Activated T-helper 1 cell treated with Interleukin-2 at 50 U/mL for 16 hours (primary cell): Measurements from ENCODE around the gene LIPC.

Experiments used
- DNase-seq: peaks from one replicate; pipeline ENCODE4 v3.0.0-alpha.2; 2020; ENCODE audit warnings: low read depth

LIPC gene

DNA sequence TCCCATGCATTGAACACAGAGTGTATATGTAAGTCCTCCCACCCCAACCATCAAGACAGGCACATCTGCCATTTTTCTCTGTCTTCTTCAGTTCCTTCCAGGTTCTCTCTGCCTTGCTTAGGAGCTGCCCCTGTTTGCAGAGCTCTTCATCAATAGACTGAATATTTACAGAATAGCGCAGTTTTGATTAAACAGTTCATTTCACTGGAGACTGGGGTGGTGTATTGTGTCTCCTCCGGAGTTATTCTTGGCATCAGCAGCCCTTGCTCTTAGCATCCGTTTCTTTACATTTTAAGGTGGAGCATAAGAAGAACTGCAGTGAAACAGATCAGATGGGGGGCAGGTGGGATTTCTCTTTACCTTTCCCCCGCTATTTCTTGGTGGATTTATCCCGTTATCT lies 87.7 kb downstream of the LIPC start:
- DNase-seq = no peak

DNA sequence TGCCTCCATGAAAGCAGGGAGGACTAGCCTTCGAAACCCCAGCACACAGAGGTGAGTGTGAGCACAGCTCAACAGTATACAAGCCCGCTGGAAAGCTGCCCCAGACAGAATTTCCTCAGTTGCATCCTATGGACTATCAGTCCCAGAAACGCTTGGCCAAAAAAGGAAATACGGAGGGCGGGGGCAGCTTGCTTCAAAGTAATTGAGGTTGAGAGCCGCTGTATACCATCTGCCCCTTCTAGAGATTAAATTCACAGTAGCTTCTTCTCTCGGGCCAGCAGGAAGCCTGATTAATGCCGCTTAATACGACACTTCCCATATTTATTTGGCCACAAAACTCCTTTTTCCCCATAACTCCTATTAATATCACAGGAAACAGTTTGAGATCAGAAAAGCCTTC lies 88.7 kb downstream of the LIPC start:
- DNase-seq = no peak

DNA sequence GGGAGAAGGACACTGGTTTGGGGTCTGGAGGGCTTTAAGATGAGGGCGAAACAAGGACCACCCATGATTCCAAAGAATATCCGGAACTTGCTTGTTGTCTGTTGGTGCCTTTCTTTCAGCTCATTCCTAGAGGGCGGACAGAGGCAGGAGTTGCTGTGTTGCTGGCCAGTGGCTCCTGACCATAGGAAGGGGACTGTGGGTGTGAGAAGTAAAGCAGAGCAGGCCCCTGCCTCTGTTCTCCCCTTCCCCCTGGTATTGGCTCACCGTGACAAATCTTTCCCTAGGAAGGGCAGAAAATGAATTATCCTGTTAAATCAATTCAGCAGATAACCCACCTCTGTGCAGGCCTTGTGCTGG lies 89.1 kb downstream of the LIPC start:
- DNase-seq = no peak

DNA sequence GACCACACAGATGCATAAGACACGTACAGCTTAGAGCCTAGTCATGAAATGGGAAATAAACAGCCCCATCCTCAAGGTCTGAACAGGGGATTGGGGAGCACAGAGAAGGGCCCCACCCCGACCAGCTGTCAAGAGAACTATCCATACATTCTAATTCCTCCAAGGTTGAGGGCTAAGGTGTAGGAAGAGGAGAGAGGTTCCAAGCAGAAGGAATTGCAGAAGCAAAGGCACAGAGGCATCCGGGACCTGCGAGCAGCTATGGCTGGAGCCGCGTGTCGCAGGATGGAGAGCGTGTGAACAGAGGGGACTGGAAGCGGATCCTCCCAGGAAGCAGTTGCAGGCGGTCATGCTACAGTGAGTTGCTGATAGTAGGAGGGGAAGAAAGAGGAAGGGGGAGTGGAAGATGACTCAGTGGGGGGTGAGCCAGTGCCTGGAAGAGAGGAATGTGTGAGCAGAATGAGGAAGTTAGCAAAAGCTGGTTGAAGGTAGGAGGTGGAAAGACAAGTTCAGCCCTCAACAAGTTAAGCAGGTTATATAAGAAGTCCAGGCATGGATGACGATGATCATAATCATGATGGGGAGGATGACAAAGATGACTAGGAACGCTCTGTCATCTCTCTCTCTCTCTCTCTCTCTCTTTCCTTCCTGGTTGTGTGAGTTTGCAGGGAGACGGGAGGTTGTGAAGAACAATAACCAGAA lies 89.7 kb downstream of the LIPC start:
- no peak for DNase-seq

DNA sequence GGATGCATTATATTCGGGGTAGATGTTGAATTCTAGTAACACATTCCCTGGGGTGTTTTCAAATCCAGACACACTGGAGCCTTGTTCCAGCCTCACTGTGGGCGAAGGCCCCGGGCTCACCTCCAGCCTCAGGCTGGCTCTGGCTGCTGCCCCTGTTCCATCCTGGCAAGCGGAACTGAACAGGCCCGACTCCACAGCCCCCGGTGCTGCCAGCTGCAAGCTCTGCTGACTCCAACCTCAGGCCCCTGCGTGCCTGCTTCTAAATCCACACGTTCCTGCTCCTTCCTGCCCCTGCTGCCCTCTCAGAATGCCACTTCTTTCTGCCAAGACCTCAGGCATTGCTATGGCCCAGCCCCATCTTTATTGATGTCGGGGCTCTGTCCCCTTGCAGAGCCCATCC lies 90.6 kb downstream of the LIPC start:
- DNase-seq = no peak

DNA sequence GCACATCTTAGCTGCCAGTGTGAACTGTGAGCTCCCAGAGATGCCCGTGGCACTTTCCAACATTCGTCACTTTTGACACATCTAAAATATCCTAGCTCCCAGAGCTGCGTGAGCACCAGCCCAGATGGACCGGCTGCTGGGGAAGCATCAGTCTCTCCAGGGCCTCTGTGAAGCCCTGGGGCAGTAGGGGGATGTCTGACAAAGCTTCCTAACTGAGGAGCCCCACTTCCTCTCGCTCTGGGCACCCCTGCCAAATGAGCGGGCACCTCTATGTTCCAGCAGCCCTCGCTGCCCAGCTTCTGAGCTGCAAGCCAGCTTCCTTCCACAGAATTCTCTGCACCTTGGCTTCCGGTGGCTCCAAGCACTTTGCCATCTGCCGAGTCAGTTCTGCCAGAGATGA lies 91.1 kb downstream of the LIPC start:
- no peak for DNase-seq

DNA sequence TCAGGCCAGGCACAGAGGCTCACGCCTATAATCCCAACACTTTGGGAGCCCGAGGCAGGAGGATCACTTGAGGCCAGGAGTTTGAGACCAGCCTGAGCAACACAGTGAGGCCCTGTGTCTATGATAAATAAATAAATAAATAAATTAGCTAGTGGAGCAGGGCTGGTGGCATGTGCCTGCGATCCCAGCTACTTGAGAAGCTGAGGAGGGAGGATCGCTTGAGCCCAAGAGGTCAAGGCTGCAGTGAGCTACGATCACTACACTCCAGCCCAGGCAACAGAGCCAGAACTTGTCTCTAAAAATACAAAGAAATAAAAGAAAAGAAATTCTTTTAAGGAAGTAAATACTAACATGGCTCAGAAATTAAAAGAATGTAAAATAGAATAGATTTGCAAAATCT lies 91.8 kb downstream of the LIPC start:
- no peak for DNase-seq

DNA sequence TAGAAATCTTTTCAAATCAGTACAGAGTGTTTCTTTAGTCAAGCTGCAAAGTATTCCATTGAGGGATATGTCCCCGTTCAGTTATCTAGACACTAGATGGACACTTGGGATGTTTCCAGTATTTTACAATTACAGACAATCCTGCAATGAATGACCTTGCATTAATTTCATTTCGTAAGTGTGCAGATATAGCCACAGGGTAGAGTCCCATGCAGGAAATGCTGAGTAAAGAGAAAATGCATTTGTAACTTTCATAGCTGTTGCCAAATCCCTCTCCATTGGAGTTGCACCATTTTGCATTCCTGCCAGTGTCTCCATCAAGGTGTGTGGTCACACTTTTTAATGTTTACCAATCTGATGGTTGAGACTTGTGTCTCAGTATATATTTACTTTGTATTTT lies 92.5 kb downstream of the LIPC start:
- no peak for DNase-seq

DNA sequence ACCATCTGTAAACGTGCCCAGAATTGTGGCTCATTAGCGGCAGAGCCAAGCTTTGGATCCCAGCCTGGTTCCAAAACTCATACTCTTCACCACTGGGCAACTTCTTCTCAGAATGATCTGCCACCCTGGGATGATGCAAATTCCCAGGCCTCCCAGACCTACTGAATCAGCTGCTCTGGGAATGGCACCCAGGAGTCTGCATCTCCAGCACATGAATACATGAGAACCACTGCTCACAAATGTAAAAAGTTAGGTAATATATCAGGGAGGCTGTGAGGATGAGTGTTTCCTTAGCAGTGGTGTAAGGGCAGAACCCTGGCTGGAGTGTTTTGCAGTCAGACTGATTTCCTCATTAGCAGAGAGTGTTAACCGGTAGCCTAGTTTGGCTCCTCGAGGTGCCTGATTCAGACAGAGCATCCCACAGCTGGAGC lies 94.2 kb downstream of the LIPC start:
- DNase-seq = no peak

DNA sequence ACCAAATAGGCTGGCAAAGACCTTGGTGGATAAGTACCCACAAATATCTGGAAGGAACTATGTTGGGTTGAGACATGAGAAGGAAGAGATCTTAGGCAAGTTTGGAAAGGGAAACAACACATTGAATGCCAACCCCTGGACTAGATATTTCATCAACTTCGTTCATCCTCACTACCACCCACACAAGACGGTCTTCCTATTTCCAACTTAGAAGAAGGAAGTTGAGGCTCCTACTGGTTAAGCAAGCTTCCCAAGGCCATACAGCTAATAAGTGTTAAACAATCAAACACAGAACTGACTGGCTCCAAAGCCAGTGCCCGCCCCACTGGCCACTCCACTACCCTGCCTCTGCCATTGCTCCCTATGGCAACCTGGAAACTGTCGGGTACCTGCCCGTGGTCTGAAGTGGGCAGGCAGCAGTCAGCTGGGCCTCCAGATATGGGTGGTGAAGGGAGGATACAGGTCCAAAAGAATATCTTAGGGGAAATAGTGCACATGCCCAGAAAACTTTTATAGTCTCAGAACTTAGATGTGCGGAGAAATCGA lies 94.9 kb downstream of the LIPC start:
- no peak for DNase-seq

DNA sequence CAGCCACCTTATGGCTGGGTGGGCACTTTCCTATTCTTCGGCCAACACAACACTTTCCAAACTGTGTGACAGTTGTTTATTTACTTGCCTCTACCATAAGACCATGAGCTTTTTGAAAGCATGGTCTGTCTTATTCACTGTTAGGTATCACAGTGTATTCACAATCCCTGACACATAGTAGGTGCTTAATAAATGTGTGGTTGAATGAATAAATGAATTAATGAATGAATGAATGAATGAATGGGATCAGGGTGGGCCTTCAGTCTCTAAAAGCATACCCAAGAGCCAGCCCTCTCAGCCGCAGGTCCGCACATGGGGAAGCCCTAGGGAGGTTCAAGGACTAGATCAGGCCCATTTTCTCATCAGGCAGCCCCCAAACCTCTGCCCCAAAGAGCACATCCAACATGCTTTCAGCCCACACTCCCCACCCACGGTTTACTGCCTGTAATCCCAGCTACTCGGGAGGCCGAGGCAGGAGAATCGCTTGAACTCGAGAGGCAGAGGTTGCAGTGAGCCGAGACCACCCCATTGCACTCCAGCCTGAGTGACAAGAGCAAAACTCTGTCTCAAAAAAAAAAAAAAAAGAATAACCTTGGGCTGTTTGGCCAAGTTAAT lies 95.9 kb downstream of the LIPC start:
- DNase-seq = no peak

DNA sequence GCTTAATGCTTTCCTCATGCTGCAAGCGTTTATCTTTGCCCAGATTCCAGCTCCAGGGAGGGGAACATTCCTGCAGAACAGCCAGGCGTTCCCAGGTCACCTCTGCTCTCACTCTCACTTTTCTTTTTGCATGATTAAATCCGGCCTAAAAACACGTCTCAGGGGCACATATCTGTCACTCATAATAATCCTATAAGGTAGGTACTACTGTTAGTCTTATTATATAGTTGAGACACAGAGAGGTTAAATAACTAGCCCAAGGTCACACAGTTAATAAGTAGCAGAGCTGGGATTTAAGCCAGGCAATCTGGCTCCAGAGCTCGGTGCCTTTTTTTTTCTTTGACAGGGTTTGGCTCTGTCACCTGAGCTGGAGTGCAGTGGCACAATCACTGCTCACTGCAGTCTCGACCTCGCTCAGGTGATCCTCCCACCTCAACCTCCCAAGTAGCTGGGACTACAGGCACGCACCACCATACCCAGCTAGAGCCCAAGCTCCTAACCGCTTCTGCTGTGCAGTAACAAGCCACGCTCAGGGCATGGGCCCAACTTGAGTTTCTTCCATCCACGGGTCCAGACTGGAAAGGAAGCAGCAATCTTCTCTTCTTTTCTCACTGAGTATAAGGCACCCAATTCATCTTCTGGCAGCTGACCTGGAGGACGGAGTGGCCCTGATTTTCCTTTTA lies 96.5 kb downstream of the LIPC start:
- no peak for DNase-seq

DNA sequence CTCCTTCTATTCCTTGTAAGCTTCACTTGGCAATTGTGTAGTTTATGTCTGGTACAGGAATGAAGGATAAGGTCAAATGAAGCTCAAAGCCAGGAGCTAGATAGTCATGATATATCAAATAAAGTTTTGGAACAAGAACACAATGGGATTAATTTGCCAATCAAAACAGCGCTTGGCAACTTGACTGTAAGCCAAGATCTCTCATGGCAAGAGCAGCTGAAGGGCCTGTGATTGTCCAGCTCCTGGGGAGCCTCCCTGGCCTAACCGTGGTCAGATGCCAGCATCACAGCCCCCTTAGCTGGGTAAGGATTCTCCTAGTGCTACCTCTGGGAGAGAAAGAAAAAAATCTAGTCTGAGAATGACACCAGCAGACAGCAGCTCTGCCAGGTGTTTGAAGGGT lies 97.2 kb downstream of the LIPC start:
- DNase-seq = no peak

DNA sequence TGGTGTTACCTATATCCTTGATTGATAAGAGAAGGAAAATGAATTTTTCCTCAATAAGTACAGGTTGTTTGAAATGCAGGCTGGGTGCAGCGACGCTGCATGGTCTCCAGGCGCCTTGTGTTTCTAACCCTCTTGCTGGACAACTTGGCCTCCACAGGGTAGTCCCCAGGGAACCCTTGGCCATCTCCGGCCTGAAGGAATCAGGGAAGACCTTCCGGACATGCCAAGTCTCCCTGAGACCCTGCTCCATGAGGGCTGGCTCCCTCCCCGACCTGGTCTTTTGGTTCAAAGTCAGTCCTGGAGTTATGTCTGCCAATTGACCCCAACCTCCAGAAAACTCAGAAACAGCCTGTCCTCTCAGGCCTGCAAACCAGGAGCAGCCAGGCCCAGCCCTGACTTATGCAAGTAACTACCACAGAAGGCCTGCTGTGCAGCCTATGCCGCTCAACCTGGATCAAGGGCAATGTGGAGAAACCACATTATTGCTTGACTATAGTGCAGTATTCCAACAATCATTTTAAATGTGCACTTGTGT lies 98.3 kb downstream of the LIPC start:
- DNase-seq = no peak

DNA sequence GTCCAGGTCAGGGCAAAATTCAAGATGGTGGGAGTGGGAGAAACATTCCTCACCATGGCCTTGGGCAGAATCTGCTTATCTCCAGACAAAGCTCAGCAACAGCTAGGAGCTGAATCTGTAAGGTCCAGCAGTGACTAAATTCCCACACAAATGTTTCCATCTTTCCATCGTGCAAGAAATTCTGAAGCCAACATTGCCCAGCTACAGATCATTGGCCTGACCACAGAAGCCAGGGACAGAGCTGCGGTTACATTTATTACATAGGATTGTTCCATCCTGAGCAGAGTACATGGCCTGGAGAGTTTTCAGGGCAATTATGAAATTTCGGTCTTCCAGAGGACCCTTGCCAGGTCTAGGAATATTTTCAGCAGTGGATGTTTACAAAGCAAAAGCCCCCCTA lies 100.3 kb downstream of the LIPC start:
- DNase-seq = no peak

DNA sequence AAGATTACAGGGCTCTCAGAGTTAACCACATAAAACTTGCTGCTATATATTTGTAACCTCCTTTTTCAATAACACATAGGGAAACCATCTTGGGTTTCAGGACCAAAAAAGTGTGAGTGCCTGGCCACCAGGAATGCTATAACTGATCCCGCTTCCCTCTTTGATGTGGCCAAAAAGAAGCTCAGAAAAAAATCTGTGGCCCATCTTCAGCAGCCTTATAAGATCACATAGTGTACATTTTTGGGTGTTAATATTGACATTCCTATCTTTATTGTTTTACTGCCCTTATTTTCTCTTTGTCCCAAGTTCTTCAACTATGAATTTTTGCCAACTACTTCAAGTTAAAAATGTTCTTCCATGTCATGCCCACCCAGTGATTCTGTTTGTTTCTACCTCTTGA lies 102.8 kb downstream of the LIPC start:
- no peak for DNase-seq

DNA sequence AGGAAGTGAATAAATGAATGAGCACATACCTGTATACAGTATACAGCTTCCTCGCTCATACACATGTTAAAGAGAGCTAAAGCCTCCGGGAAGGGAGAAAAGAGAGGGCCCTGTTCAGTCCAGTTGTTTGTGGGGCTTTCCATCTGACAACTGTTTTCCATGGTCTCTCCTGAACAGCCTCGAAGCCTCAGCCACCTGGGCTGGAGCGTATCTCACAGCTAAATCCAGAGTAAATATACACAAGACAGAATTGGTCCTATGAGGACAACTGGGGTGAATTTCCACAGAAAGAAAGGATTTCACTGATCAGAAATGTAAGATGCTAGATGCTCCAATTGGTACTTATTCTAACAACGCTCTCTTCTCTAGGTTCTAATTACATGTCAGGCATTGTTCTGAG lies 103.5 kb downstream of the LIPC start:
- no peak for DNase-seq

DNA sequence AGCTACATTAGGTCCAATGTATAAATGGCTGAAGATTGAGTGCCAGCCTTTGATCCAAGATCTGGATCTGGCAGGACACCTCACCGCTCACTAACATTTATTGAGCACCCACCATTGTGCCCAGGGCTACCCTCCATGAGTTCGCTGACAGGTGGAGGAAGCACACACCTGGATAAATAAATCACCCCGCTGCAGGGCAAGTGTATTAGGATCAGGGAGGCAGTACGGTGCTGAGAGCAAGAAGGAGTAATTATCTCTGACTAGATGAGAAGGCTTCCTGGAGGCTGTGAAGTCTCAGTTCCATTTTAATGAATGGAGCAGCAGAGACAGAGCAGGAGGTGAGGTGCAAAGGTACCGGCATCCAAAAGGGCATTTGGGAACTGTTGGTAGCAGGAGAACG lies 104.1 kb downstream of the LIPC start:
- no peak for DNase-seq

DNA sequence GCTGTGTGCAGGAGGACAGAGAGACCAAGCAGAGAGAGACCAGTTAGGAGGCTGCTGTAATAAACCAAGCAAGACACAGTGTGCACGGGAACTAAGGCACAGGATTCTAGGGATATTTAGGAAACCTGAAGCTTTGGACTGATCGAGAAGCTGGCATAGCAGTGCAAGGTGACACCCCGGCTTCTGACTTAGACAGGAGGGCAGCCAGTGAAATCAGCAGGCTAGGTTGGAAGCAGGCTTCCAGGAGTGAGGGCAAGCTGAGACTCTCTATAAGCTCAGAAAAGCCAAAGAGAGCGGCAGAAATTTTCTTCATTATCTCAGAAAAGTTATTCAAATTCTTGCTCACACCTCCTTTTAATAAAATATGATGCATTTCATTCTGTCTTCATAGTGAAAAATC lies 104.6 kb downstream of the LIPC start:
- DNase-seq = no peak

DNA sequence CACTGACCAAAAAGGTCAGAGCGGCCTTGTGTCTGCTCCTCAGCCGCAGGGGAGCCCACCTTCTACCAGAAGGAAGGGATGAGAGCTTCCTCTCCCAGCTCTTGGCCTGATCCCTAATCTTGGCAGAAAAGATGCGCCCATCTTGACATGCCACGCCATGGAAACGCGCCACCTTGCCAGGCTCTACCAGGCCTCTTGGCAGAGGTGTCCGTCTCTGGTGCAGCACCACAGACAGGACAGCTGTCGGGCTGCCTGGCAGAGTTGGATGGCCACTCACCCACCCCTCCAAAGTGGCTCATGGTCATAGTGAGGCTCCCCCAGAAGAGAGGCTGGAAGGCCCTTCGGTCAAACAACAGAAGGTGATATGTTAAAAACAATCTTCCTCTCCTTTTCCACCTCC lies 105.2 kb downstream of the LIPC start:
- DNase-seq = no peak

DNA sequence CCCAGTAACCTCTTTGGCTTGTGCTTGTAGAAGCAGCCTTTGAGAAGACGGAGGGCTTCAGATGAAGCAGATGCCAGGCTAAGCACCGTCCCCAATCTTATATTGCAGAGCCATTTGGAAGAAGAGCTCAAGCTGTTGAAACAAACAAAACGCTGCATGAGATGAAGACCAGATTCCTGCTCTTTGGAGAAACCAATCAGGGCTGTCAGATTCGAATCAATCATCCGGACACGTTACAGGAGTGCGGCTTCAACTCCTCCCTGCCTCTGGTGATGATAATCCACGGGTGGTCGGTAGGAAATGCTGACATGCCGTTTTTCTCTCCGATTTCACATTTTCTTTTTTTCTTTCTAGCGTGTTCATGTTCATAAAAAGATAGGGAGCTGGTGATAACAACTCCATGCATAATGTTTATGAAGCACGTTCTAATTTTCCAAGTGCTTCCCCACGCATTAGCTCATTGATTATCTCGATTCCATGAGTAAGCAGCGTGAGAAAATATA lies 106.5 kb downstream of the LIPC start:
- no peak for DNase-seq

DNA sequence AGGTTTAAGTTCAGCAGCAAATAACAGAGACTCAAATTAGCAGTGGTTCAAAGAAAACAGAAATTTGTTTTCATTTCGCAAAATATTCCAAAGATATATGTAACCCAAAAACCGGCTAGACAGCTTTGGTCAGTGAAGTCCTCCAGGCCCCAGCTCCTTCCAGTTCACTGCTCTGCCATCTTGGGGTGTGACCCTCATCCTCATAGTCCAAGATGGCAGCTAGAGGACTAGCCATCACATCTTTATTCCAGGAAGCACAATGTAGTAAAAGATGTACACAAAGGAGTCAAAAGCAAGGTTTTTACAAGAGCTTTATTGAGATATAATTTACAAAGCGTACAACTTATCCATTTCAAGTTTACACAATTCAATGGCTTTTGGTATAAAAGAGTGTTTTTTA lies 107.1 kb downstream of the LIPC start:
- DNase-seq = no peak

DNA sequence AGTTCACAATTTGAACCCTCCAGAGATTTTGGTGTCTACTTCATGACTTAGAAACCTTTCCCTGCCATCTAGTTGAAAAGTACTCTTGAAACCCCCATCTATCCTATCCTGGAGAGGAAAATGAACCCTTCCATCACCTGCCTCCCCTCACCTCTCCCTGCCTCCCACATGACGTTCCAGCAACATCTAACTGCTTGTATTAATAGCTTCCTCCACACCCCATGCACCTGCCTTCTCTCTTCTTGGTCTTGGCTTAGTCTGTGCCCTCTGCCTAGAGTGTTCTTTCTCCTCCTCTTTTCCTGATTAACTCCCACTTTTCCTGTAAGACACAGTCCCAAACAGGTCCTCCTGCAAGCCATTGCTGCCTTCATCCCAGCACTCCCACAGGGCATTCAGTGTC lies 107.8 kb downstream of the LIPC start:
- no peak for DNase-seq
